A204.1 (cell line): ENCODE measurements around the gene EDN2.

Experiments
- FAIRE-seq: peaks from 2 replicates; lab custom pipeline; 2012; peaks lifted over from hg19 to GRCh38; lab: Jason Lieb, UNC

EDN2 gene

GRCh38 chr1:41484402-41485241 lies at the start of gene EDN2:
TSS of gene EDN2 (minus strand) at chr1:41484683. CDS start at chr1:41484601, 82 bp downstream.
- FAIRE-seq, result no peak

GRCh38 chr1:41533731-41534080 lies 49.2 kb upstream of the EDN2 start:
- no peak for FAIRE-seq

GRCh38 chr1:41533016-41533730 lies 48.7 kb upstream of the EDN2 start:
- FAIRE-seq, result no peak

- no peak for FAIRE-seq
These were observed 47.9 kb upstream of the EDN2 start for GRCh38 chr1:41532206-41532975.

GRCh38 chr1:41530411-41530810 lies 45.9 kb upstream of the EDN2 start:
- FAIRE-seq, result no peak

- no peak for FAIRE-seq
These were observed 45.3 kb upstream of the EDN2 start for GRCh38 chr1:41529621-41530395.

- no peak for FAIRE-seq
These were observed 44.5 kb upstream of the EDN2 start for GRCh38 chr1:41528726-41529605.

- FAIRE-seq, result no peak
These were observed 43.6 kb upstream of the EDN2 start for GRCh38 chr1:41528106-41528505.

- FAIRE-seq, result no peak
These were observed 42.6 kb upstream of the EDN2 start for GRCh38 chr1:41526956-41527561.

- no peak for FAIRE-seq
These were observed 41.6 kb upstream of the EDN2 start for GRCh38 chr1:41525891-41526587.

- no peak for FAIRE-seq
These were observed 40.5 kb upstream of the EDN2 start for GRCh38 chr1:41524676-41525675.

GRCh38 chr1:41523949-41524675 lies 39.6 kb upstream of the EDN2 start:
- FAIRE-seq, result no peak

- no peak for FAIRE-seq
These were observed 38.6 kb upstream of the EDN2 start for GRCh38 chr1:41523071-41523470.

- no peak for FAIRE-seq
These were observed 37.3 kb upstream of the EDN2 start for GRCh38 chr1:41521766-41522165.

GRCh38 chr1:41520951-41521752 lies 36.7 kb upstream of the EDN2 start:
- no peak for FAIRE-seq

- no peak for FAIRE-seq
These were observed 35.2 kb upstream of the EDN2 start for GRCh38 chr1:41519667-41520066.

- no peak for FAIRE-seq
These were observed 34.0 kb upstream of the EDN2 start for GRCh38 chr1:41518471-41518870.
